Adrenal gland (tissue), 12 donors: ENCODE measurements around the gene POLR2A. TPM values are rescaled to one million over a fixed set of nuclear protein-coding genes. Genes with fewer than 3 reads are reported as not detected.
A peak's percentile ranks its signal among the peaks of the same experiment; 100 is the strongest.

Source experiments
- DNase-seq, 7 donors: peaks; one replicate each; pipeline ENCODE4 v3.0.0-alpha.2; 2019 to 2020
- H3K27ac ChIP-seq, 5 donors: fragments of 200-600 bp; sonication (generic) in 4 of 5; 1 replicate in 3 of 5; 2 replicates in 2 of 5; pipeline versions ENCODE4 v1.5.1 to v1.8.0; 2016 to 2020; ENCODE audit warnings: mild to moderate bottlenecking in 1 of 5
- H3K27me3 ChIP-seq: fragments of 200-600 bp; 2 replicates; pipeline ENCODE4 v1.8.0; 2021
- H3K36me3 ChIP-seq, 2 donors: fragments of 200-600 bp; replicated peaks in 1 of 2; 1 replicate in 1 of 2; 2 replicates in 1 of 2; pipeline versions ENCODE4 v1.5.1 to v1.8.0; 2018 to 2022
- H3K4me1 ChIP-seq, 2 donors: fragments of 200-600 bp; replicated peaks in 1 of 2; 1 replicate in 1 of 2; 2 replicates in 1 of 2; pipeline versions ENCODE4 v1.5.1 to v1.8.0; 2018 to 2021
- H3K4me3 ChIP-seq, 4 donors: fragments of 200-600 bp; sonication (generic) in 3 of 4; one replicate each; pipeline ENCODE4 v1.5.1; 2016 to 2018
- H3K9me3 ChIP-seq, 3 donors: fragments of 200-600 bp; sonication (generic) in 1 of 3; replicated peaks in 1 of 3; 1 replicate in 2 of 3; 2 replicates in 1 of 3; pipeline versions ENCODE4 v1.5.1 to v1.8.0; 2016 to 2021
- CTCF ChIP-seq, 6 experiments: fragments of 450-650 bp in 4 of 6; fragments of 200-600 bp in 2 of 6; sonication (generic) in 1 of 6; IDR thresholded peaks; 1 replicate in 5 of 6; 2 replicates in 1 of 6; pipeline versions ENCODE4 v1.5.1 to v1.8.0; 2016 to 2021; ENCODE audit warnings: antibody characterized with exemption in 6 of 6, mild to moderate bottlenecking in 2 of 6, moderate library complexity in 1 of 6
- POLR2A ChIP-seq, 2 donors: fragments of 450-650 bp; IDR thresholded peaks; one replicate each; pipeline ENCODE4 v1.6.1; 2017; ENCODE audit warnings: antibody characterized with exemption in 2 of 2, mild to moderate bottlenecking in 2 of 2, moderate library complexity in 1 of 2
- WGBS, 4 donors: extraction: QIAGEN DNeasy Blood & Tissue Kit in 2 of 4; methylation state at CpG; one replicate each; pipeline versions ENCODE4 v1.1.5 to v1.1.7; 2013 to 2017; 5-methylcytosine and 5-hydroxymethylcytosine counted together
- intact Hi-C, 2 donors: fragments of 100-400 bp; cut with DNase I; formaldehyde crosslinking; loops; one replicate each; pipeline versions ENCODE4 v1.14.1 to v1.15.0; 2022 to 2023
- polyA plus RNA-seq, 3 donors: library from polyadenylated mRNA; stranded (reverse); fragments of 200-250 nt in 2 of 3; fragments of 350-450 nt in 1 of 3; fragmentation: Illumina TruSeq in 1 of 3; extraction: RNeasy Lipid Tissue Mini Kit (QIAGEN cat#74804) in 1 of 3; gene quantifications; one replicate each; pipeline ENCODE4 v1.2.3, GENCODE V29; 2013 to 2014
- total RNA-seq, 9 donors: library from RNA; depleted of rRNA in 4 of 9; stranded (reverse); fragments of >200 nt in 4 of 9; fragments of 120-200 nt in 1 of 9; fragmentation: NEBNext Ultra II Directional in 1 of 9; extraction: Animal tissue kit (Norgen Biotek cat#: 25700) in 1 of 9; gene quantifications; one replicate each; pipeline versions ENCODE4 v1.1.0 to v1.2.4, GENCODE V29; 2013 to 2023
- donor health status: healthy with polysubstance abuse.
- donor health status: Bipolar disorder and iron deficiency.
- donor health status: DM: yes; HTN: yes; CAD: no.
- donor health status: DM: no; HTN: no; CAD: no.
- donor health status: DM: no; HTN: no; CAD: no.
- donor health status: DM: yes; HTN: yes; CAD: no.

Gene POLR2A
- total and polyA plus RNA-seq, 12 donors, result 19.3 to 172 (median 87.7) TPM

GRCh38 chr17:7502987-7503386, 18.8 kb downstream of the POLR2A start:
- Histone ChIP-seq H3K27ac (no peak overlapping the region), H3K9me3 (no peaks in the 10 kb centered on the region), H3K4me3 (no peak overlapping the region), H3K27me3 (no peaks in the 10 kb centered on the region), H3K36me3 (peaks cover 0 to 99% of the 10 kb centered on the region in 2 donors), H3K4me1 (no peaks in the 10 kb centered on the region)
- TF ChIP-seq POLR2A (IDR thresholded peaks at IDR 0.05), result no peak
- peak in 2 of 6 experiments; percentile 10 for TF ChIP-seq CTCF (IDR thresholded peaks at IDR 0.05)
- 72 to 90% (median 80%) methylated on average over 13 to 14 of the region's 14 CpGs for WGBS, 4 donors
- DNase-seq, result no peak
- intact Hi-C loops, result no loop called here

- peaks cover 0 to 99% of the 10 kb centered on the region in 2 donors for H3K36me3 ChIP-seq
- no peak for TF ChIP-seq POLR2A (IDR thresholded peaks at IDR 0.05)
- no peak for TF ChIP-seq CTCF (IDR thresholded peaks at IDR 0.05)
- intact Hi-C loops, result no loop called here
- no peaks in the 10 kb centered on the region for H3K4me1 ChIP-seq
- 89 to 97% (median 93%) methylated on average over 8 of the region's 8 CpGs for WGBS, 4 donors
- DNase-seq, result no peak
- H3K9me3 ChIP-seq, result no peaks in the 10 kb centered on the region
- H3K27me3 ChIP-seq, result no peaks in the 10 kb centered on the region
- H3K27ac ChIP-seq, result no peak overlapping the region
- H3K4me3 ChIP-seq, result no peak overlapping the region
These were observed 19.4 kb downstream of the POLR2A start for GRCh38 chr17:7503521-7503920.

- WGBS, 4 donors, result 71 to 88% (median 78%) methylated on average over 11 of the region's 11 CpGs
- intact Hi-C loops, result no loop called here
- Histone ChIP-seq H3K9me3 (no peaks in the 10 kb centered on the region), H3K4me3 (no peak overlapping the region), H3K36me3 (peaks cover 0 to 99% of the 10 kb centered on the region in 2 donors), H3K4me1 (no peaks in the 10 kb centered on the region), H3K27ac (no peak overlapping the region), H3K27me3 (no peaks in the 10 kb centered on the region)
- TF ChIP-seq POLR2A (IDR thresholded peaks at IDR 0.05), result no peak
- TF ChIP-seq CTCF (IDR thresholded peaks at IDR 0.05), result no peak
- no peak for DNase-seq
These were observed 24.0 kb downstream of the POLR2A start for GRCh38 chr17:7508145-7508544.

- no peak for TF ChIP-seq CTCF (IDR thresholded peaks at IDR 0.05)
- no peak for TF ChIP-seq POLR2A (IDR thresholded peaks at IDR 0.05)
- Histone ChIP-seq H3K36me3 (peaks cover 0 to 99% of the 10 kb centered on the region in 2 donors), H3K27ac (no peak overlapping the region), H3K4me1 (no peaks in the 10 kb centered on the region), H3K4me3 (no peak overlapping the region), H3K27me3 (no peaks in the 10 kb centered on the region), H3K9me3 (no peaks in the 10 kb centered on the region)
- WGBS, 4 donors, result 81 to 96% (median 93%) methylated on average over 6 to 9 of the region's 9 CpGs
- intact Hi-C loops, result no loop called here
- no peak for DNase-seq
These were observed 24.7 kb downstream of the POLR2A start for GRCh38 chr17:7508846-7509245.
